ENCODE results near the gene UBR2. TPM values are rescaled to one million over a fixed set of nuclear protein-coding genes. Genes with fewer than 3 reads are reported as not detected.
"Not testable (repeated sequence)": the region's sequence is repeated elsewhere in the genome, so short reads cannot be mapped to it uniquely, and the experiment has no call there.

UBR2 gene
- total RNA-seq, 1 donor from 2014 or later = 20.5 TPM

GRCh38 chr6:42692137-42692911 lies 128.5 kb downstream of the UBR2 start:
- DNase-seq (ENCODE audit: low read depth, low spot score) = peak; percentile 40

- DNase-seq (ENCODE audit: low read depth, low spot score) = no peak
Measured at GRCh38 chr6:42693725-42694323, 130.0 kb downstream of the UBR2 start.

- no peak for DNase-seq (ENCODE audit: low read depth, low spot score)
Measured at GRCh38 chr6:42694586-42694985, 130.8 kb downstream of the UBR2 start.

GRCh38 chr6:42696526-42697267 lies 132.9 kb downstream of the UBR2 start:
- no peak for DNase-seq (ENCODE audit: low read depth, low spot score)

- no peak for DNase-seq (ENCODE audit: low read depth, low spot score)
Measured at GRCh38 chr6:42697268-42697655, 133.4 kb downstream of the UBR2 start.

- DNase-seq (ENCODE audit: low read depth, low spot score) = no peak
Measured at GRCh38 chr6:42698217-42698616, 134.4 kb downstream of the UBR2 start.

- peak; percentile 62 for DNase-seq (ENCODE audit: low read depth, low spot score)
Measured at GRCh38 chr6:42702200-42702599, 138.4 kb downstream of the UBR2 start.

GRCh38 chr6:42702786-42703185 lies 139.0 kb downstream of the UBR2 start:
- not testable (repeated sequence) for DNase-seq (ENCODE audit: low read depth, low spot score)

- no peak for DNase-seq (ENCODE audit: low read depth, low spot score)
Measured at GRCh38 chr6:42704251-42704936, 140.6 kb downstream of the UBR2 start.

GRCh38 chr6:42704937-42705374 lies 141.1 kb downstream of the UBR2 start:
- no peak for DNase-seq (ENCODE audit: low read depth, low spot score)

- no peak for DNase-seq (ENCODE audit: low read depth, low spot score)
Measured at GRCh38 chr6:42707595-42707994, 143.8 kb downstream of the UBR2 start.

GRCh38 chr6:42708096-42708495 lies 144.3 kb downstream of the UBR2 start:
- DNase-seq (ENCODE audit: low read depth, low spot score) = no peak

GRCh38 chr6:42709871-42710270 lies 146.0 kb downstream of the UBR2 start:
- DNase-seq (ENCODE audit: low read depth, low spot score) = no peak

- DNase-seq (ENCODE audit: low read depth, low spot score) = no peak
Measured at GRCh38 chr6:42710316-42710715, 146.5 kb downstream of the UBR2 start.

GRCh38 chr6:42711930-42712329 lies 148.1 kb downstream of the UBR2 start:
- DNase-seq (ENCODE audit: low read depth, low spot score) = no peak

GRCh38 chr6:42714098-42714761 lies 150.4 kb downstream of the UBR2 start:
- DNase-seq (ENCODE audit: low read depth, low spot score) = no peak

GRCh38 chr6:42715871-42716270 lies 152.0 kb downstream of the UBR2 start:
- DNase-seq (ENCODE audit: low read depth, low spot score) = no peak

- no peak for DNase-seq (ENCODE audit: low read depth, low spot score)
Measured at GRCh38 chr6:42720739-42721138, 156.9 kb downstream of the UBR2 start.

- no peak for DNase-seq (ENCODE audit: low read depth, low spot score)
Measured at GRCh38 chr6:42722497-42722896, 158.7 kb downstream of the UBR2 start, which contains the start of gene PRPH2. Gene PRPH2, minus strand, starts transcription at chr6:42722597. Its CDS starts 263 bp downstream, at chr6:42722334.

GRCh38 chr6:42724825-42725224 lies 161.0 kb downstream of the UBR2 start:
- DNase-seq (ENCODE audit: low read depth, low spot score) = no peak

GRCh38 chr6:42726026-42726425 lies 162.2 kb downstream of the UBR2 start:
- no peak for DNase-seq (ENCODE audit: low read depth, low spot score)

All from pulmonary artery endothelial cell (primary cell).